GM10847 (cell line): Measurements from ENCODE around the gene MTA1.

Experiments used
- POLR2A ChIP-seq: IDR thresholded peaks from 2 replicates; pipeline ENCODE4 v1.6.1; 2011; ENCODE audit not compliant: insufficient read length; ENCODE audit errors: extremely low read depth

MTA1 gene

DNA sequence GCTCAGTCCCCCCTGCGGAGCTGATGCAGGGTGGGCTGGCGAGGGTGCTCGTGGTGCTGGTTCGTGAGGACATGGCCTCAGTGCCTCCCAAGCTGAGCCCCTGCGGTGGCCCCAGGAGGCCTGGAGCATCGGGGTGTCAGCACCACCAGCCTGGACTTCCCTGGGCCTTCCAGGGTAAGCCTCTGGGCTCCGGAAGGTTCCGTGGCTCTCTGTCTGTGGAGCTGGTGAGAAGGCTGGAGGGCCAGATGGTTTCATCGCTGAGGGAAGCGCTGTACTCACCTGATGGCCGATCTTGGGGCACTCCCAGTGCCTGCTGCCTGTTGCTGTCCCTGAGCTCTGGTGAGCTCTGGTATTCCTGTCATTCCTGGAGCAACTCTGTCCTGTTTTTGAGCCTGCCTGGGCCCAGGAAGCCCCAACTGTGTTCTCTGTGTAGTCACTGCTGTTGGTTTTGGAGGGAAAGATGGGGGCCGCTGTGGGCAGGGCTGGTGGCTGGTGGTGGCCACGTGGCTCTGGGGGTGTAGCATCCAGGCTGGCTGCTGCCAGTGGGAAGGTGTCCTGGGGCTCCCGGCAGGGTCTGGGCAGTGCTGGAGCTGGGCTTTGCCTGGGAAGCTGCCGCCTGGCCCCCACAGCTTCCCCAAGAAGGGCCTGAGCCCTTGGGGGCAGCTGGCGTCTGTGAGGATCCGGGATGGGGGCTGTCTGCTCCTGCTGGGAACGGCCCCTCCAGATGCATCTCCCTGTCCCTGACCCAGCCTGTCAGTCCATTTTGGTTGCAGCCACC lies 18.3 kb downstream of the MTA1 start:
- no peak for TF ChIP-seq POLR2A

DNA sequence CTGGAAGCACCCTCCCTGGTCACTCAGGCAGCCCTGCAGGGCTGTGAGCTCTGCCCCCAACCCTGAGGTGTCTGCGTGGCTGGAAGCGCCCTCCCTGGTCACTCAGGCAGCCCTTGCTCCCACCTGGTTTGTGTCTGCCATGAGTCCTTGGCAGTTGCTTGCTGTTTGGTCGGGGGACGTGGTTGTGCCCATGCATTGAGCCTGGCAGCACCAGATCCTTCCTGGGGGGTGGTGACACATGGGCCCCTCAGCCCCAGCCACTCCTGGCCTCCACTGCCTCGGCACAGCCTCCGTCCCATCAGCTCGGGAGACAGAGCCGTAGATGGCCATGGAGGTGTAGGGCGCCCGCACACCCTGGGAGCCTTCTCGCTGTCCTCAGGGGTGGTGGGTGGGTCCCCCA lies 19.6 kb downstream of the MTA1 start:
- no peak for TF ChIP-seq POLR2A

DNA sequence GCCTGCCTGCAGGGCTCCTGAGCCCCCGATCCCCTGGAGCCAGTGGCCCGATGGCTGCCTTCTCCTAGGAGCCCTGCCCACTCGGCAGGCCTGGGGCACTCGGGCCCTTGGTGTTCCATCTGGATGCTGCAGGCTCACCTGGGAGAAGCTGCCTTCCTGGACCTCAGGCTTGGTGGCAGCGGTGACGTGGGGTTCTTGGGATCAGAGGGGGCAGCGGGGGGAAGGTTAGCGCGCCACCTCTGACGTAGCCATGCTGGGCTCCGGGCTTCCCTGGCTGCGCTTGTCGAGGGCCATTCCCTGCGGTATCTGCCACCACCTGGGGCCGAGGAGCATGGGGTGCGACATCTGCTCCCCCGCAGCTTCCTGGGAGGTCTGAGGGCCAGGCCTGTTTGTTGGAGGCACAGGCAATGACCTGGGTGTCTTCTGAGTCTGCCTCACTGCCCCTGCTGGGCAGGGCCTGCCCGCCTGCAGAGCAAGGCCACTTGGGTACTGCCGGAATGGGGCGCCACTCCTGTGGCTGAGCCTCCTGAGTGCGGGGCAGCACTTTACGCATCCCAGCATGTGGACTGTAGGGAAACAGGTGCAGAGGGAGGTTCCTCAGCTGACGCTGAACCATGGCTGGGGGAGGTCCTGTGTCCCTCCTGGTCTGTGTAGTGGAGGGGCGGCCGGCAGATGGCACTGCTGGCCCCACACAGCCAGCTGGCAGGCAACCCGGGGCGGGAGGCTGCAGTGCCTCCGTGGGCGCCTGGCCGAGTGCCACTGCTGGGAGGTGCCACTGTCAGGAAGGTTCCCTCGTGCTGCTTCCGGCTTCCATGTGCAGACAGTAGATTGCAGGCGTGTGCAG lies 20.3 kb downstream of the MTA1 start:
- TF ChIP-seq POLR2A = no peak

DNA sequence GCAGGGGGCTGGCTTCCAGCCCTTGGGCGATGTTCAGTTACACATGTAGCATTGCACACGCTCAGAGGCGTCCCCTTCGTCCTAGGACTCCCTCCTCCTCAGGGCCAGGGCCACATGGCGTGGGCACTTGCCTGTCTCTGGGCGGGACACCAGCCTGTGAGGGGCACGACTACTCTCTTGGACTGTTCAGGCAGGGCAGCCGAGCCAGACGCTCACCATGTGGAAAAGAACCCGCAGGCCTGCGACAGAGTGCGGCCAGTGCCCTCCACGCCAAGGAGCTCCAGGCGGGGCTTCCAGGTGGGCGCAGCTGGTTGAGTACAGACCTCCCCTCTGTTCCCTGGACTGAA lies 20.9 kb downstream of the MTA1 start:
- no peak for TF ChIP-seq POLR2A

DNA sequence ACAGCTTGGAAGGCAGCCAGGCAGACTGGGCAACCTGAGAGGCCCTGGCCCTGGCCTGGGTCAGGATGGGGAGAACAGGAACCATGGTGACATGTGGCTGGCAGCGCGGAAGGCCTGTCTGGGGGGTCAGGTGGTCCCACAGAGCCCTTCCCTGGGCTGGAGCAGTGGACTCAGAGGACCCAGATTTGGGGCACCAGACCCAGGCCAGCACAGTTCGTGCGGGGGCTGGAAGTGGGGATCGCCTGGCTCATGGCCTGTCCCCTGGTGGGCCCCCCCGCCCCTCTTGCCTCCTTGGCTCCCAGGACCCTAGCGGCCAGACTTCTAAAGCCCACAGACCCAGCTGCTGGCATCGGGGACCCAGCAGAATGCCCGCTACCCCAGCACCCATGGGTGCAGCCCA lies 21.4 kb downstream of the MTA1 start:
- TF ChIP-seq POLR2A = no peak

DNA sequence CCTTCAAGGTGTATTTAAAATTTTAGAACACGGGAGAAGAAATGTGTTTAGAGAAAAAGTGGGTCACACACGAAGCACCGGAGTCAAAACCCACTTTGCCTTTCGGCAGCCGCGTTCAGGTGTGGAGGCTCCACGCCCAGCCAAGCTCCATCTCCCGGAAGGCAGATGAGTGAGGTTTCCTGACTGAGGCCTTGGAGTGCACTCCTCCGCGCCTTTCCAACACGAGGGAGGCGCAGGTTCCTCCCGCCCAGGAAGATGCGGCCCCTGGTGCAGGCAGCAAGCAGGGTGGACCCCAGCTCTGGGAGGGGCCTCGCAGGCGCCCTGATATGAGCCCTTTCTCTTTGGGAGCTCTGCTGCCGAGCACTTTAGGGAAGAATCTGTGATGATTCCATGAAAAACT lies 22.5 kb downstream of the MTA1 start:
- no peak for TF ChIP-seq POLR2A

DNA sequence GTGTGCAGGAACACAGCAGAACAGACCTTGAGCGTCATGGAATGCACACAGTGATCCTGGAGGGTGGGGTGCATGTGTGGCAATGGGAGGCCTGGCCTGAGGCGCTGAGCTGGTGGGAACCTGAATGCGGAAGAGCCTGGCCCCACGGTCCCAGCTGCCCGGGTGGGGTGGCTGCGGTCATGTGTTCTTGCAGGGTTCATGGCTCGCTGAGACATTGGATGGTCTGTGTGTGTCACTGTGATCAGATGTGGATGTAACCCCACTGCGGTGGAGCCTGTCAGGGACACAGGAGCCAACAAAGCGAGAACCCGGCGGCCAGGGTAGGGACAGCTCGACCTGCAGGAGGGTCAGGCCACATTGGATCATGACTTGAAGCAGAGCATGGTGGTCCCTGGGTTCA lies 23.2 kb downstream of the MTA1 start:
- TF ChIP-seq POLR2A = no peak

DNA sequence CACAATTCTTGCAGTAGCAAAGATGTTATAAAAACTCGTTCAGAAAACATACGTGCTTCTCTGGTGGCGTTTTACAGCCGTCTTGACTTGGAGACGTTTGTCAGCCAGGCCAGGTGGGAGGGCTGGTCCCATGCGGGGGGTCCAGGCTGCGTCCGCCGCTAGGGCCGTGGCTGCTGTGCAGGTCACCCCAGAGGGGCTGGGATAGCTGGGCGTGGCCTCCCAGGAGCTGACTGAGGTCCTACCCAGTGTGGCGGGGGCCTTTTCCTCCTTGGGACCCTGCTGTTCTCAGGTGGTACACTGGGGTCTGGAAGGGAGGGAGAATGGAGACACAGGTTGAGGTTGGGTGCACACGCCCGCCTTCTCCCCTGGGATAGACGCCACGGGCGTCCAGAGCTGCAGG lies 25.2 kb downstream of the MTA1 start:
- TF ChIP-seq POLR2A = no peak

GRCh38 chr14:105445290-105445689 lies 25.7 kb downstream of the MTA1 start:
- no peak for TF ChIP-seq POLR2A

GRCh38 chr14:105445901-105446845 lies 26.5 kb downstream of the MTA1 start:
- TF ChIP-seq POLR2A = no peak

DNA sequence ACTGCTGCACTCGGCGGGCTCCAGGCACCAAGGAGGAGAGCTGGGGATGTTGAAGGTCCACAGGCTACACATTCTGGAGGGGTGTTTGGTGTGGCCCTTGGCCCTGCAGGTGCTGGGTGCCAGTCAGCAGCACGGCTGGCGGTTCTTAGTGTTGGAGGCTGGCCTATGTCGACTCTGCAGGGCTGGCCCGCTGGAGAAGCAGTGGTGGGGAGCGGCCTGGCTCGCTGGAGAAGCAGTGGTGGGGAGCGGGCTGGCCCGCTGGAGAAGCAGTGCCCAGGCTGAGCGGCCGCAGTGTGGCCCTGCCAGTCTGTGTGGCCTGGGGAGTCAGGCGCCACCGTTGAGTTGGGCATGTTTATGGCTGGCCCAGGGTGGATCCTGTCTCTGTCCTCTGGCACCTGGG lies 27.3 kb downstream of the MTA1 start:
- no peak for TF ChIP-seq POLR2A

GRCh38 chr14:105447651-105448640 lies 28.3 kb downstream of the MTA1 start:
- no peak for TF ChIP-seq POLR2A

GRCh38 chr14:105448706-105449111 lies 29.1 kb downstream of the MTA1 start:
- no peak for TF ChIP-seq POLR2A

DNA sequence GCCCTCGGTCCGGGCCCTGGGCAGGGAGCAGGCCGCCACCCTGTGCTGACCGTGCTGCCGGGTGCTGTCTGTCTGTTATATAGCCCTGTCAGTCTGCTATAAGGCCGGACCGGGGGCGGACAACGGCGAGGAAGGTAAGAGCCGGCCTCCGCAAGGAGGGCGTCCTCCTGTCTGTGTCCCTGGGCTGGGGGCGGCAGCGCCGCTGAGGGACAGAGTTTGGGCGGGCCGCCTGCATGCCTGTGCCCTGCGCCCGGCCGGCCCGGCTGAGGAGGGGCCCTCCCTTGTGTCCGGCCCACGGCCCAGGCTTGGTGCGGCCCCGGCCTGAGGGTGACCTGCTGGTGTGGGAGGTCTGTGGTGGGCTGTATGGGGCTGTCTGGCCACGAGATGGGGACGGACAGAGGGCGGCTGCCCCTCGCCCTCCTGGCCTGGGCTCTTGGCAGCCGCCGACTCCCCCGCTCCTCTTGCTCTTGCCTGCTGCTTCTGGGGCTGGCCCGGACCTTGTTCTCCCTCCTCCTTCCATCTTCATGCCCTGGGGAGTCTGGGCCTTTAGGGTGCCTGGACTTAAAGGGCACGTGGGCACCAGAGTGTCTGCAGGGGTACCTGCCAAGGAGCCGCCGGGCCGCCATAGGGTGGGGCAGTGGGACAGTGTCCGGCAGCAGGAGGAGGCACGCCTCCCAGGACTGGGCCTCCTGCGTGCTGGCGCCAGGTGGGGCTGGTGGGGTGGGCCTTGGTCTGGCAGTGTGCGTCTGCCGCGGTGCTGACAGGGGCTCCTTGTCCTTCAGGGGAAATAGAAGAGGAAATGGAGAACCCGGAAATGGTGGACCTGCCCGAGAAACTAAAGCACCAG lies 29.9 kb downstream of the MTA1 start:
- no peak for TF ChIP-seq POLR2A

GRCh38 chr14:105450123-105450505 lies 30.5 kb downstream of the MTA1 start:
- no peak for TF ChIP-seq POLR2A
